CD4-positive, alpha-beta T cell treated with Interleukin-17A for 1 hour (primary cell): ENCODE data around the gene C1QL1.

Experiments
- DNase-seq: peaks from one replicate; pipeline ENCODE4 v3.0.0-alpha.2; 2020

Gene C1QL1

DNA sequence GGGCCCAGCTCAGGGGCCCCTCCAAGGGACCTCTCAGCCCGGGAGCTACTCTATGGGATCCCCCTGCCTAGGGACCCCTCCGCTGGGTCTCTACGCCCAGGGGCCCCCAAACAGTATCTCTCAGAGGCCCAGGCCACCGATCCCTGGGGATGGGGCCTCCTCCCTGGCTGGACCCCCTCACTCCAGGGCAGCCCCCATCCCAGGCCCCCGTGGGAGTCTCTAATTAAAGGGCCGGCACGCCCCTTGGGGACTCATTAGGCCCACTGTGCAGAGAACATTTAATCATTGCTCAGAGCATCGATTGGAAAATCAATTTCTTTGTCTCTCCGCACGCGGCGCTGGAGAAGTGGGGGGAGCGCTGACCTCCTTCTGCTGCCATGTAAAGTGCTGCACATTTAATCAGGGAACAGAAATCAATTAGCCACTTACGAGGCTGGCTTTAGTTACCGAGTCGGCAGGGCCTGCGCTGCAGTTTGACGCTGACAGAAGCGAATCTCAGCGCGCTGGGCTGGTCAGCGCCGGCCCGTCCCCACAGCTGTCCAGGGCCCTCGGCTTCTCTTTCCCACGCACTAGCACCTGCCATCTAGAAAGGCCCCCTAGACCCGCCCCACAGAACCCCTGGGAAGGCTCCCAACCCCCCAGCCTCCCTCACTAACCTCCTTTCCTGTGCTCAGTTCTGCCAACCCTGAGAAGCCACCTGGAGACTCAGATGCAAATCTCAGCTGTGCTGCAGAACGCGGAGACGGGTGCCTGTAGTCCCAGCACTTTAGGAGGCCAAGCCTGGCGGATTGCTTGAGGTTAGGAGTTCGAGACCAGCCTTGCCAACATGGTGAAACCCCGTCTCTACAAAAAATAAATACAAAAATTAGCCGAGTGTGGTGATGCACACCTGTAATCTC, 20.2 kb upstream of the C1QL1 start:
- DNase-seq: no peak

DNA sequence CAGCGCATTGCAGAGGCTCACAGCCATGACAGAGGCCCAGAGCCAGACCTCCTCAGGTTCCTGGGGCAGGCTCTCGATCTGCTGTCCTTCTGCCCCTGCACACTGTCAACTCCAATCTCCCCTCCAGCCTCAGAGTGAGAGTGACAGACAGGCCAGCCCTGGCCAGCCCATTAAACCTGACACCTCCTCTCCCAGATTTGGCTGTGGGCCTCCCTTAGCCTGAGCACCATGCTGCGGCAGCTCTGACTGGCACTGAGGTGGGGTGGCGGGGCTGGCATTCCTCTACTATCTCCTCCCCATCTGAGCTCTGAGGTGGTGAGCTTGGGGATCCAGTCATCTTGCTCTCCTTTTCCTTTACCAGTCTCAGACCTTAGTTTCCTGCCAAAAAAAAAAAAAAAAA, 15.5 kb upstream of the C1QL1 start:
- no peak for DNase-seq

DNA sequence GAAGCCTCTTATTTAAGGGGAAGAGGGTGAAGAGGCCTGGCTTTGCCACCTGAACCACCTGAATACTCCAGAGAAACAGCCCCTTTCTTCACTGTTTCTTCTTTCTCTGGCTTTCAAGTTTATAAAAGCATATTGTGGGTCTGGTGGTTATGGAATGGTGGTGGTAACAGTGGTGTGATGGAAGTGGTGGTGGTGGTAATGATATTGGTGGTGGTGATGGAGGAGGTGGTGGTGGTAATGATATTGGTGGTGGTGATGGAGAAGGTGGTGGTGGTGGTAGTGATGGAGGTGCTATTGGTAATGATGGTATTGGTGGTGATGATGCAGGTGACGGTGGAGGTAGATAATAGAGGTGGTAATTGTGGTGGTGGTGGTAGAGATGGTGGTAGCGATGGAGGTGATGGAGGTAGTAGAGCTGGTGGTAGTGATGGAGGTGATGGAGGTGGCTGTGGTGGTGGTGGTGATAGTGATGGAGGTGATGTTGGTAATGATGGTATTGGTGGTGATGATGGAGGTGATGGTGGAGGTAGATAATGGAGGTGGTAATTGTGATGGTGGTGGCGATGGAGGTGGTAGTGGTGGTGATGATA, 14.1 kb upstream of the C1QL1 start:
- no peak for DNase-seq

DNA sequence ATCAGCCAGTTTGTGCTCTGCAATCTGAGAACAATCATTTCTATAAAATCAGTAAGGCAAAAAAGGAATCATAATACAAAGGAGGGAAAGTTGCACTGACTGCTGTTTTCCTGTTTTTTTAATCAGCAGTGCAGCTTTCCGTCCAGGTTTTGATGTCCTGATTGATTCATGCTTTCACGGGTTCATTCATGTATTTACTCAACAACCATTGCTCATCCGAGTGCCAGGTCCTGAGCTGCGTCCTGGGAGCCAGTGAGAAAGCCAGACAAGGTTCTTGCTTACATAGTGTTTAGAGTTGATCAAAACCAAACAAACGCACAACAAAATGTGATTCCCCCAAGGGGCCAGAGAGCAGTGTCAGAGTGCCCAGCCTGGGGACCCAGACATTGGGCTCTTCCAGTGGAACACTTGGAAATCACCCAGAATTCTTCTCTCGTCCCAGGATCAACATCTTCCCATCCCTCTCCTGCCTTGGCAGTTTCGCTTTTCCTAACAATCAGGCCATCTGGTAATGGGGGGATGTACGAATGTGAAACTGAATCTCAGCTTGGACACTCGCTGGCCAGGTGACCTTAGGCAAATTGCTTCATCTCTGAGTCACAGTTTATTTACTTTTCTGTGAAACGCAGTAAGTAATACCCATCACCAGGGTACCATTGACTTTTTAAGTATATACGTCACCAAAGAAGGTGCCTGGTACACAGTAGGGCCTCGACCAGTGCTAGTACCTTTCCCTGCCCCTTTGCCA, 13.3 kb upstream of the C1QL1 start:
- DNase-seq: no peak

DNA sequence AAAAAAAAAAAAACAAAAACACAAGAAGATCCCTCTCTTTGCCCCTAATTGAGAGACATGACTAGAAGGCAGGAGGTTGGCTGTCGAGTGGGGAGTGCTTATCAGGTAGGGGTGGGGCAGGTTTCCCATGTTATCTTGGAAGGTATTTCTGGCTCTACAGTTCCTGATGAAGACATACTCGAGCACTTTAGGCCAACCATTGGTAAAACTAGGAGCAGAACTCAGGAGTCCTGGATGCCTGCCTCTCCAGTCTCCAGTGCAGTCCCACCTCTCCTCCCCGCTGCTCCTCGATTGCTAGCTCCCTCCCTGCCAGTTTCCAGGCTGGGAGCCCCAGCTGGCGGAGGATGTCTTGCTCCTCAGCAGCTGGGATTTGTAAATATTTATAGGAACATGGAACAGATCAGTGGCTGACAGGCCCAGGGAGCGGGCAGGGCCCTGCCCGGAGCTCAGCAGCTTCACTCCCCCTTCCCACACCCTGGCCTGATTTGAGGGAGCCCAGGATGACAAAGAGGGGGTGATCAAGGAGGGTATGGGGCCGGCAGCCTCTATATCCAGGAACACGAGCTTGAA, 11.4 kb upstream of the C1QL1 start:
- no peak for DNase-seq

DNA sequence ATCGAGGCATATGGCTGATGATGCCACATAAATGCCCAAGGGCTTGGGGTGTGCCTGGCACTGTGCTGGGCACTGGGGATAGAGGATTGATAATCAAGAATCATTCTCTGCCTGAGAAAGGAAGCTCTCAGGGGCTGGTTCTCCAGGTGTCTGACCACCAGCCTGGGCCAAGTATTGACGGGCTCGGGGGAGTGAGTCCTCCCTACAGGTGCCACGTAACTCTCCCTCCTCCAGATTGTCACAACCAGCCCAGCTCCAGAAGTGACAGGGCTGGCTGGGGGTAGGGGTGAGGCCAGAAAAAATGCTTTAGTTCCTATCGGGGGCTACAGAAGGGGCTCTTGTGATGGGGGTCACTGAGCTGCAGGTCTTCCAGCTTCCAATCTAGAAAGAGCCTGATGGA, 10.7 kb upstream of the C1QL1 start:
- no peak for DNase-seq

DNA sequence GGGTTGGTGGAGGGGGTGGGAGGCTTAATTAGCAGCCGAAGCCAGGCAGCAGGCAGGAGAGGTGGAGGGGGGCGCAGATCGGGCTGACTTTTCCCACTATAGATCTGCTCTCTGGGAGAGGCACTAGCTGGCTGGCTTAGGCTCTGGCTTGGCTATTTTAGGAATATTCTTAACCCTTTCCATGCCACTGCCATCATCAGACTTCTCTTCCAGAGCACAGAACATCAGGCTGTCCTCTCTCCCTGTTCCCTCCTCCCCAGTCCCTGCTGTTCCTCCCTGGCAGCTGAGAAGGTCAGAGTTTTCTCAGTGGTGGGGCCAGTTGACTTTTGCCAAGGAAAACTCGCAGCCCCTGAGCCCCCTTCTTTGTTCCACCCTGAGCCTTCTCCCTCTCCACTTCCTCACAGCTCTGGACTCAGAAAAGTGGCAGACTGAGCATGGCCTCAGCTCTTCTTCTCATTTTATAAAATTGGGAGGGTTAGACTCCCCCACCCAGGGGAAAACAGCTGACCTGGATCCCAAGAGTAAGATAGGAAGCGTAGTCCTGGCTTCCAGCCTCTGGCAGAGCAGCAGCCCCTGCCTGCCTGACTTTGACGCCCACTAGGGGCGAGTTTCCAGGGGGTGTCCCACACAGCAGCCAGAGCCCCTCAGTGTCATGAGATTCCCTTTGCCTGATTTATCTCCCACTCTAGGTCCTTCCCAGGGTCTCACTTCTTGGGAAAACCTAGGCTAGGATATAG, 9.9 kb upstream of the C1QL1 start:
- DNase-seq: no peak

DNA sequence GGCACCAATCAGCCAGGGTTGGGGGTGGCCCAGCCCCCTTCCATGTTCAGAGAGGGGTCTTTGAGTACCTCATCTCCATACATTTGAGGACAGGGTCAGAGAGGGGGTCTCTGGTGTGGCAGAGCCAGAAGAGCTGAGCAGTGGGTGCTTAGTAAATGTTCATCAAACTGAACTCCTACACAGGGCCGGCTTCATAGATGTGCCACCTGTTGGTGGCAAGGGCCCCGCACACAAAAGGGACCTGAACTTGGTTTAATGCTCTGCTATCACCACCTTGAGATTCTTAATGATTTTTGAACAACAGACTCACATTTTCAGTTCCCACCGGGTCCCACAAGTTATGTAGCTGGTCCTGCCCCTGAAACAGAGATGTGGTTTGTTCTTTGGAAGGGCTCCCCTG, 9.0 kb upstream of the C1QL1 start:
- DNase-seq: no peak

DNA sequence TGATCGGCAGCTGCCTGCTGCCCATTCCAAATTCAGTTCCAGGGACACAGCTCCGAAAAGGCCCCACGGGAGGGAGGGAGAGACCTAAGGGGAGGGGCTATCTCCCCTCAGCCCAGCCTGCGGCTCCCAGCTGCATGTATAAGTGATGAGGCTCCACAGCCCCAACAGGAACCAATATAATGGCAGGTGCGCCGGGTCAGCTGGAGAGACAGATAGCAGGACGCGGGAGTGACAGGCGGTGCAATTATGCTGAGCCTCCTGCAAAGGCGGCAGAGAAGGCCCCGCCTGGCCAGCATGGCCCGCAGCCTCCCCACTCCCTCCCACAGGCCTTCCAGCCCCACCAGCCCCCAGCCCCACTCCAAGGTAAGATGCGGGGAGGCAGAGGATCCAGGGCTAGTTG, 8.1 kb upstream of the C1QL1 start:
- no peak for DNase-seq

DNA sequence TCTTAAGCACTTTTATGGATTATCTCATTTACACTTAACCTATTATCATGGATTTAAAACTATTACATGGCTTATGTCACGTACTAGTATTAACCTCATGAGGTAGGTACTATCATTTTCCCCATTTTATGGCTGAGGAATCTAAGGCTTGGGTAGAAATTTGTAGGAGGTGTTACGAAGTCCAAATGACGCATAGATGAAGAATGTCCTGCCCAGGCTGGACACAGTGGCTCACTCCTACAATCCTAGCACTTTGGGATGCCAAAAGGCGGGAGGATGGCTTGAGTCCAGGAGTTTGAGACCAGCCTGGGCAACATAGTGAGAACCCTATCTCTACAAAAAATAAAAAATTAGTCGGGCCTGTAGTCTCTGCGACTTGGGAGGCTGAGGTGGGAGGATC, 4.8 kb upstream of the C1QL1 start:
- DNase-seq: no peak

DNA sequence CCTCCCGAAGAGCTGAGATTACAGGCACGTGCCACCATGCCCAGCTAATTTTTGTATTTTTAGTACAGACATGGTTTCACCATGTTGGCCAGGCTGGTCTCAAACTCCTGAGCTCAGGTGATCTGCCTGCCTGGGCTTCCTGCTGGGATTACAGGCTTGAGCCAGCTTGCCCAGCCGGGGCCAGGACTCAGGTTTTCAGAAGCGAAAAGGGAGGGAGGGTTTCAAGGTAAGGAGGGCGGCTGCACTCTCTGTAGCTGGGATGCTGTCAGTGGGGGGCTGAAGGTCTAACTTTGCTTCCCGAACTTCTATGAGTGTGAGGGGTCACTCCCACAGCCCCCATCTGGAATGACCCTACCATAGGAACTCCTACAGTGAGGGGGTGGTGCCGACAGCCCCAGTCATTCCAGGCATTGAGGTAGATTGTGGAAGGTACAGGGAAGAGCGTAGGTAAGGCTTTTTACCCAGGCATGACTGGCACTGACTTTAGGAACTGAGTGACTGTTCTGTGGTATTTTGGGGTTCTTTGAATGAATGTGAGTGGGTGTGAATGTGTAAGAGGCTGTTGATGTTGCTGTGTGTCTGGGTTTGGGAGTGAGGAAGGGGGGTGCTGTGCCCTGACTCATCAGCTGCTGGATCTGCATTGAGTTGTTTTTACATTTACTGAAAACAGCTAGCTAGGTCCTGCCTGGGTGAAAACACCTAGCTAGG, 3.8 kb upstream of the C1QL1 start:
- DNase-seq: no peak

DNA sequence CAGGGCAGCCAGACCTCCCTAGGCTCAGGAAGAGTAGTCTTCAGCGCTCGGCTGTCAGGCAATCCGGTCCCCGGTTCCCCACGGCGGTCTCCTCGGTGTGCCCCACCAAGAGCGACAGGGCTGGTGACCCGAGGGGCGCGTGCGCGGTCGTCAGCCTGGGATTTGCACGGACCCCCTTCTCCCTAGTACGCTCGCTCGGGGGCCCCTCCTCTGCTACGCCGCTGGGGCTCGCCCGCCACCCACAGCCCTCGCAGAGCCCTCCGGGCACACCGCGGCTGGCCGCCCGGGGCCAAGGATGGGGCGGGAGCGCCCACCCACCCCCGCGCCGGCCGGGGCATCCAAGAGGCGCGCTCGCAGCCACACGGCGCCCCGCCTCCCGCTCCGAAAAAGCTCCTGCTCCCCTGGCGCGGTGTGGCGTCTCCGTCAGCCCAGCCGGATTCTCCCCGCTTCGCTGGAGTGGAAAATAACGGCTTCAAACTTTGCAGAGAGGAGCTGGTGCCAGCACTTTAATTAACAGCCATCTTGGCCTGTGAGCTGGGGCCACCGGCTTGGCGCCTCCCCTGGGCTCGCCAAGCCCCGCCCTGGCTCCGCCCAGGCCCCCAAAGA, 2.1 kb upstream of the C1QL1 start:
- DNase-seq: no peak

DNA sequence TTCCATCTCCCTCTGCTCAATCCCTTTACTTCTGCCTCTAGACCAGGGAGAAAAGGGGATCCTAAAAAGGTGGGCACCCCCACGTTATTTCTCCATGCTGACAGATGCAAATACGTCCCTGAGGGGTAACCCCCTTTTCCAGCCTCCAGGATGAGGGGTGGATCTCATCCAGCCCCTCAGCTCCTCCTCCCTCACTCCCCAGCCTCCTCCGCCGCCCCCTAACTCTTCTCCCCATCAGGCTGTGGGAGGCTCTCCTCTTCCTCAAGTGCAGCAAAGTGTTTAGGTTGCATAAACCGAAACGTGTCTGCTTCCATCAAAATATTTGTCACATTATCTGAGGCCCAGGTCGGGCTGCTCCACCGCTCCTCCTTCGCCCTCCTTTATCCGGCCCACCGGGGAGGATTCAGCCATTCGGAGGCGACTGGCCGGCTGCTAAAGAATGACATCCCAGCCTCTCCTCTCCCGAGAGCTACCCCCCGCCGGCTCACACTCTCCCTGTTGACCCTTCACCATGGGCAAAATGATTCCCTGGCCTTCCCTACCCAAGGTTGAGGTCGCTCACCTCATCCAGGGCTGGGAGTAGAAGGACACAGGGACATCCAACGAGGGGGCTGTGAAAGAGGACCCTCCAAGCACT, 1.2 kb upstream of the C1QL1 start:
- DNase-seq: no peak

DNA sequence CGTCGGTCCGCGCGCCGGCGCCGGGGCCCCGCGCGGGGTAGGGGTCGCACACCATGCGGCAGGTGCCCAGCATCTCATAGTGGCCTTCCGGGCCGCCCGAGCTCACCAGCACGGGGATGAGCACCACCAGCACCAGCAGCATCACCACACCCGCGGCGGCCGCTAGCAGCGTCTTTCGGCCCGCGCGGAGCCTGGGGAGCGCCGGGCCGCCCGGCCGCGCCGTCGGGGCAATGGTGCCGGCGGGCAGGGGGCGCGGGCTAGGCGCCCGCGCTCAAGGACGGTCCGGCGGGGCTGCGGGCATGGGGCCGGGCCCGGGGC, 237 bp downstream of the C1QL1 start:
- no peak for DNase-seq

DNA sequence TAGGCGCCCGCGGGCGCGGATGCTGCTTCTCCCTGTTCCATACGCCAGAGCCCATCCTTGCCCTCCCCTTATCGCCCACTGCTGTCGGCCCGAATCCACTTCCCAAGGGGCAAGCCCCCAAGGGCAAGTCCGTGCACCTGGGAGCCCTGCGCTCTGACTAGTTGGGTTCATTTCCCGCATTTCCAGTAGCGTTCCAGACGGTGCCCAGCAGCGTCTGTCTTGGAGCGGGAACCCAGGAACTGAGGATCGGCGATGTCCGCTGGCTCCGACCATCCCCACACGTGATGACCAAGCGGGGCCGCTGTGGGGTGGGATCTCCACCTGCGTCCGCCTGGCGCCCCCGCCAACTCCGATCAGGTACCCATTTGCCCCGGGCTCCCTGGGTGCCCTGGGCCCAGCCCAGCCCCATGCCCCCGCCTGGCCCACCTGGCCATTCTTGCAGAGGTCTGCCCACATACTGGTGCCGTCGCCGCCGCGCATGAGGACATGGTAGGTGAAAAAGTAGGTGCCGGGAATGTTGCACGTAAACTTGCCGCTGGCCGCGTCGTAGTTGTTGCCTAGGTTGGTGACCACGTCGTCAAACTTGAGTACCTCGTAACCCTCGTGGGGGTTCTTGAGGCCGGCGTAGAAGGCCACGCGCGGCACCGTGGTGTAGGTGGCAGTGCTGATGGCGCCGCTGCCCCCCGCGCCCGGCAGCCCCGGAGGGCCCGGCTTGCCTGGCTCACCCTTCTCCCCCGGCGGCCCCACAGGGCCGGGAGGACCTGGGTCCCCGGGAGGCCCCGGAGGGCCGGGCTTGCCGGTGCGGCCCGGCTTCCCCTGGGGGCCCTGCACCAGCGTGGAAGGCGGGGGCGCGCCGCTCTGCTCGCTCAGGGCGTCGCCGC, 837 bp downstream of the C1QL1 start:
- no peak for DNase-seq

DNA sequence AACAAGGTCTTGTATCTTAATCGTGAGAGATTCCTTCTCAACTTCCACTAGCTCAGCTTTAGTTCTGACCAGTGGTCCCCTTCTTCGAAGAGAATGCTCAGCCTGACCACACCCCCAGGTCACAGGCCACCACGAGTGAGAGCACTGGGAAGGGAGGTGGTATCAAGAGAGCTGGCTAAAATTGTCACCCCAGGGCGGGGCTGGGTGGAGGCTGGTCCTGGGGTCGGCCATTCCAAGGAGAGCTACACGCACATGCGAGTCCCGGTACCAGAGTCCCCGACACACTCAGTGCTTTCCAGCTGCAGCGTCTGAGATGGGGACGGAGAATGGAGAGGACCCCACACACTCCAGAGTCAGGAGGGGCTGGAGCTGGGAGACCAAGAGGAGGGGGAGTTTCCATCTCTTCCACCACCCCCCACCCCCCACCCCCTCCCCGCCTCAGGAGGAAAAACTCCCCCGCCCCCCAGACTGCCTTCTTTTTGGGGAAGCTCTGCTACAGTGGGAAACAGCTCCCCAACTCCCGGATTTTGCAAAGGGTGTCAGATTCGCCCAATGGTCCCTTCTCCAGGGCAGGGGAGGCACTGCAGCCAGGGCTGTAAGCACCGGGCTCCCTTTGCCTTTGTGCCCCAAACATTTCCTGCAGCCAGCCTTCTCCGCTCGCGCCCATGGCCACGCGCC, 1.6 kb downstream of the C1QL1 start:
- no peak for DNase-seq

DNA sequence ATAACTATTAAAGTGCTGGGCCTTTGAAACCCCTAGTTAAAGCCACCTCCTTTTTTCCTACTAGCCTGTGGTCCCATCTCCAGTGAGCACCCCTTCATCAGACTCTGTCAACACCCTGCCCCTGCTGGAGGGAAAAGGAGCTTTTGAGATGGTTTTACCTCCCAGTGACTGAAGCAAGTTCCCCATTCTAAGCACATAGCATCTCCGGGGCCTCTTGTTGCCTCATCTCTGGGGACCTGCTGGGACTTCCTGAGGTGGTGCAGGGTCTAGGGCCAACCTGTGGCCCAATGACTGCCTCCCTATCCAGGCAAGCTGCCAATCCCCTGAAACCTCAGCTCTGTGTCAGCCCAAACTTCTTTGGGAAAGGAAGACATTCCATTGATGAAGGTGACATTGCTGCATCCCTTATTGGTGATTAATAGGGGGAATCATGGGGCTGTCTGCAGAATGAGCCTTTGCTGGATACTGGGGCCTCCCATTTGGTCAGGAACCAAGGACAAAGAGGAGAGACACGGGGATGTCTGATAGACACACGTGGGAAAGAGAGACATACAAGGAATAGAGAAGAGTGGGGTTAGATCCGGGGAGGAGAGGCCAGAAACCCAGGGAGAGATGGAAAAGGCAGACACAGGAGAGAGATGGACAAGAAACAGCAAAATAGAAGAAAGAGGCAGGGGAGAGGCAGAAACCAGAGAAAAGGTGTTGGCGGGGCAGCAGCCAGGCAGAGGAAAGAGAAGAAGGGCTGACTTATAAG, 2.4 kb downstream of the C1QL1 start:
- no peak for DNase-seq

DNA sequence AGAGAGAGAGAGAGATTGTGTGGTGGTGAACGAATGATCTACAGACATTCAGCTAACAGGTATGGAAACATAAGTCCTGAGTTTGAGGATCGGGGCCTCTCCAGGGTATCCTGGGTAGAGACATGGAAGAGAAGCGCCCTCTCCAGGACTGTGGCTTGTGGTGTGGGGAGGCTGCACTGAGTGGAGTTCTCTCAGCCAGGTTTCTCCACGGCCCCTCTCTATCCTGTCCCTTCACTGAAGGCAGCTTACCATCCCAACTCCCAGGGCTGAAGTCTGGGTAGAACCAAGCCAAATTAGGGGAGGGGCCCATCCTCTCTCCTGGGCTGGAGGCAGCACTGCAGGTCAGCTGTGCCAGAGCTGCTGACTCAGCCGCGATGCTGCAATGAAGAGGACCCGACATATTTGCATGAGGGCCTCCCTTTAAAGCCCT, 6.2 kb downstream of the C1QL1 start:
- no peak for DNase-seq

DNA sequence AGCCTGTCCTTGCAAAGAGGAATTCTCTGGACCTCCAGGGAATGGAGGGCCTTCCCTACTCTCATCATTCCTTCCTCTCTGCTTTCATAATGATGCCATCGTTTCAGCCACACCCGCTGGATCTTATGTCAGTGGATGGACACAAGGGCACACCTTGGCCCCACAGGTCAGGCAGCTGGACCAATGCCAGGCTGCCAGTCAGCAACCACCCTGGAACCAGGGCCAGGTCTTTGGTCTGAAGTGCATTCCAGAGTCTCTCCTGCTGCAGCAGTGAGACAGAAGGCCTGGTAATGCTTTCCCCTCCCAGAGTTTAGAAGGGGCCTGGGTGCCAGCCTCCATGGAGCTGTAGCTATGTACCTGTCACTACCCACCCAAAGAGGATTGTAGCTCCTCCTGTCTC, 7.4 kb downstream of the C1QL1 start:
- no peak for DNase-seq
